ENCODE results near the gene HEATR5B. TPM values are rescaled to one million over a fixed set of nuclear protein-coding genes. Genes with fewer than 3 reads are reported as not detected.
"Not testable (repeated sequence)": the region's sequence is repeated elsewhere in the genome, so short reads cannot be mapped to it uniquely, and the experiment has no call there.

HEATR5B gene
- total RNA-seq, 4 donors from 2014 or later = 34.3 to 52.7 (median 44.5) TPM

GRCh38 chr2:36941867-36942266 lies 142.3 kb downstream of the HEATR5B start:
- Histone ChIP-seq H3K9me3 (no peaks in the 10 kb centered on the region), H3K27me3 (no peaks in the 10 kb centered on the region), H3K27ac (no peak overlapping the region), H3K4me3 (replicated peaks in 1 of 3) (no peak overlapping the region), H3K36me3 (no peaks in the 10 kb centered on the region), H3K4me1 (no peaks in the 10 kb centered on the region)
- no peak for TF ChIP-seq POLR2A (IDR thresholded peaks at IDR 0.05)
- TF ChIP-seq CTCF (IDR thresholded peaks at IDR 0.05) = no peak
- intact Hi-C loops (cut with DNase I) = no loop called here
- 94 to 96% methylated on average over 4 of the region's 4 CpGs for WGBS, 2 donors
- DNase-seq = no peak

- H3K27ac ChIP-seq; DNase-seq; H3K4me1 ChIP-seq; H3K9me3 ChIP-seq; H3K4me3 ChIP-seq (replicated peaks in 1 of 3); H3K36me3 ChIP-seq; intact Hi-C loops (cut with DNase I); H3K27me3 ChIP-seq: not testable (repeated sequence)
Observed at GRCh38 chr2:36936526-36936925, 147.6 kb downstream of the HEATR5B start.

- H3K4me1 ChIP-seq; H3K9me3 ChIP-seq; H3K27me3 ChIP-seq; intact Hi-C loops (cut with DNase I); H3K36me3 ChIP-seq; H3K27ac ChIP-seq; DNase-seq; H3K4me3 ChIP-seq (replicated peaks in 1 of 3): not testable (repeated sequence)
- WGBS, 2 donors = 98 to 99% methylated on average over 6 of the region's 6 CpGs
Observed at GRCh38 chr2:36931688-36932087, 152.5 kb downstream of the HEATR5B start.

Other genes starting within 250 kb of the HEATR5B start
- 10 to 100 TPM; 14.9 to 18.5 (median 16.1) TPM for gene STRN, start 117.8 kb downstream of the HEATR5B start, total RNA-seq
- gene GPATCH11, start 146 bp upstream of the HEATR5B start, total RNA-seq = 10 to 100 TPM in 1 of 4 donors, 1 to 10 TPM in 3; 6.2 to 10.6 (median 8.7) TPM
- 10 to 100 TPM; 28.6 to 41.7 (median 31.0) TPM for gene EIF2AK2, start 72.6 kb upstream of the HEATR5B start, total RNA-seq
- not detected for gene SULT6B1, start 104.3 kb upstream of the HEATR5B start, total RNA-seq
- gene CEBPZOS, start 112.1 kb upstream of the HEATR5B start, total RNA-seq = 10 to 100 TPM; 21.0 to 34.2 (median 29.3) TPM
- 10 to 100 TPM; 31.4 to 46.1 (median 34.5) TPM for gene CEBPZ, start 147.2 kb upstream of the HEATR5B start, total RNA-seq
- gene NDUFAF7, start 147.3 kb upstream of the HEATR5B start, total RNA-seq = 10 to 100 TPM; 11.5 to 23.1 (median 19.1) TPM
- gene PRKD3, start 240.5 kb upstream of the HEATR5B start, total RNA-seq = 10 to 100 TPM; 31.3 to 45.2 (median 42.2) TPM